ENCODE results near the gene GSDME. TPM values are rescaled to one million over a fixed set of nuclear protein-coding genes. Genes with fewer than 3 reads are reported as not detected.

The GSDME gene
- polyA plus RNA-seq, 4 donors: 4.0 to 118 (median 89.6) TPM

- FAIRE-seq (no peak), DNase-seq (peak in 1 of 2 donors; percentile 36)
- Histone ChIP-seq H3K4me1 (ENCODE audit: control insufficient read depth in 3 of 3, insufficient read depth in 2 of 3, low read depth in 1 of 3, low read length in 2 of 3) (peaks cover 0 to 22% (median 0%) of the 10 kb centered on the region in 3 donors), H3K4me3 (ENCODE audit: low read depth in 1 of 3, low read length in 3 of 3) (no peak overlapping the region), H3K27me3 (ENCODE audit: control insufficient read depth in 3 of 3, insufficient read depth in 3 of 3, low read length in 3 of 3) (no peaks in the 10 kb centered on the region), H3K27ac (ENCODE audit: low read depth in 1 of 3, low read length in 2 of 3) (no peak overlapping the region), H3K36me3 (ENCODE audit: control insufficient read depth in 3 of 3, insufficient read depth in 2 of 3, low read depth in 1 of 3, low read length in 3 of 3) (peaks cover 0 to 30% (median 0%) of the 10 kb centered on the region in 3 donors), H3K9me3 (ENCODE audit: control insufficient read depth in 2 of 2, insufficient read depth in 1 of 2, low read depth in 1 of 2, low read length in 1 of 2) (peaks cover 0 to 4% of the 10 kb centered on the region in 2 donors)
These were observed 11.9 kb downstream of the GSDME start for GRCh38 chr7:24745355-24745754.

DNA sequence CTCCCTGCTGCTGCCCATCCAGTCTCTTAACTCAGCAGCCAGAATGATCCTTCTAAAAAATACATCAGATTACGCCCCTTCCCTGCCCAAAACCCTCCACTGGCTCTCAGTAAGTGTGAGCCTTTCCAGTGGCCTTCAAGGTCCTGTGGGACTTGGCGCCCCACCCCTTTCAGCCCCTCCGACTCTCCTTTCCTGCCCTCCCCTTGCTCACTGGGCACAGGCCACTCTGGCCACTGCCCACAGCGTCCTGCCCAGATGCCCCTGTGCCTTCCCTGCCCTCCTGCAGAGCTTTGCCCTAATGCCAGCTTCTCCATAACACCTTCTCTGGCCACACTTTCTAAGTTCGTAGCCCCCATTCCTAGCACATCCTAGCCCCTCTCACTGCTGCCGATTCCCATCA is 13.8 kb downstream of the GSDME start:
- H3K36me3 ChIP-seq (ENCODE audit: control insufficient read depth in 3 of 3, insufficient read depth in 2 of 3, low read depth in 1 of 3, low read length in 3 of 3): peaks cover 0 to 27% (median 0%) of the 10 kb centered on the region in 3 donors
- WGBS, 3 donors: 91 to 93% (median 93%) methylated on average over 6 of the region's 6 CpGs
- DNase-seq: no peak
- no peaks in the 10 kb centered on the region for H3K9me3 ChIP-seq (ENCODE audit: control insufficient read depth in 2 of 2, insufficient read depth in 1 of 2, low read depth in 1 of 2, low read length in 1 of 2)
- no peak overlapping the region for H3K4me3 ChIP-seq (ENCODE audit: low read depth in 1 of 3, low read length in 3 of 3)
- no peak for FAIRE-seq
- peak overlapping the region in 1 of 3 donors; percentile 90 for H3K27ac ChIP-seq (ENCODE audit: low read depth in 1 of 3, low read length in 2 of 3)
- H3K27me3 ChIP-seq (ENCODE audit: control insufficient read depth in 3 of 3, insufficient read depth in 3 of 3, low read length in 3 of 3): no peaks in the 10 kb centered on the region
- peaks cover 0 to 16% (median 0%) of the 10 kb centered on the region in 3 donors for H3K4me1 ChIP-seq (ENCODE audit: control insufficient read depth in 3 of 3, insufficient read depth in 2 of 3, low read depth in 1 of 3, low read length in 2 of 3)

DNA sequence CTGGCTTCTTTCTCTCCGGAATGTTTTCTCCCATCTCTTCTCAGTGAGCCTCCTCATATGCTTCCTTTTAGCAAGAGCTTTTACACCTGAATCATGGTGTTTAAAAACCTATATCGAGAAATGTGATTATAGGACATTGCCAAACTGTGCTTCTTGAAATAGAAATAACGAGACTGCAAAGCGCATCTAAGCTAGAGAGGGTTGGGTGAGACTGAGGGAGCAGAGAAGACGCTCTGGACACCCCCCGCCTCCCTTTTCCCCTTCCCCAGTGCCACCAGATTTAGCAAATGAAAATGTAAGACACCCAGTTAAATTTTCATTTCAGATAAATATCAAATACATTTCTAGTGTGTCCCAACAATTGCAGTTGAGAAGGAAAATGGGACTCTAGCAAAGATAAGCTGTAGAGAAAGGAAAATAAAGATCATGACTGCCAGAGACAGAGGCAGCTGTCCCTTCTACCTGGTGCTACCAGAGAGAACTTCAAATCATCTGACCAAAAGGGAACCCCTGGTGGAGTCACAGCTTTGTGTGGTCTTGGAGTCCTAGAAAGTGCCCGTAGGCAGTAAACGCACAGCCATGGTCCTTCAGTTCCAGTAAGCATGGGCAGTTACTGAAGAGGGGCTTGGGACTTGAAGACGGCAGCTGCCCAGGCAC is 14.6 kb downstream of the GSDME start:
- no peaks in the 10 kb centered on the region for H3K27me3 ChIP-seq (ENCODE audit: control insufficient read depth in 3 of 3, insufficient read depth in 3 of 3, low read length in 3 of 3)
- peaks cover 0 to 16% (median 0%) of the 10 kb centered on the region in 3 donors for H3K4me1 ChIP-seq (ENCODE audit: control insufficient read depth in 3 of 3, insufficient read depth in 2 of 3, low read depth in 1 of 3, low read length in 2 of 3)
- WGBS, 3 donors: 93 to 96% (median 94%) methylated on average over 9 of the region's 9 CpGs
- no peaks in the 10 kb centered on the region for H3K9me3 ChIP-seq (ENCODE audit: control insufficient read depth in 2 of 2, insufficient read depth in 1 of 2, low read depth in 1 of 2, low read length in 1 of 2)
- FAIRE-seq: no peak
- no peak overlapping the region for H3K4me3 ChIP-seq (ENCODE audit: low read depth in 1 of 3, low read length in 3 of 3)
- H3K36me3 ChIP-seq (ENCODE audit: control insufficient read depth in 3 of 3, insufficient read depth in 2 of 3, low read depth in 1 of 3, low read length in 3 of 3): peaks cover 0 to 25% (median 0%) of the 10 kb centered on the region in 3 donors
- no peak for DNase-seq
- H3K27ac ChIP-seq (ENCODE audit: low read depth in 1 of 3, low read length in 2 of 3): peak overlapping the region in 2 of 3 donors; percentile 66 to 90

DNA sequence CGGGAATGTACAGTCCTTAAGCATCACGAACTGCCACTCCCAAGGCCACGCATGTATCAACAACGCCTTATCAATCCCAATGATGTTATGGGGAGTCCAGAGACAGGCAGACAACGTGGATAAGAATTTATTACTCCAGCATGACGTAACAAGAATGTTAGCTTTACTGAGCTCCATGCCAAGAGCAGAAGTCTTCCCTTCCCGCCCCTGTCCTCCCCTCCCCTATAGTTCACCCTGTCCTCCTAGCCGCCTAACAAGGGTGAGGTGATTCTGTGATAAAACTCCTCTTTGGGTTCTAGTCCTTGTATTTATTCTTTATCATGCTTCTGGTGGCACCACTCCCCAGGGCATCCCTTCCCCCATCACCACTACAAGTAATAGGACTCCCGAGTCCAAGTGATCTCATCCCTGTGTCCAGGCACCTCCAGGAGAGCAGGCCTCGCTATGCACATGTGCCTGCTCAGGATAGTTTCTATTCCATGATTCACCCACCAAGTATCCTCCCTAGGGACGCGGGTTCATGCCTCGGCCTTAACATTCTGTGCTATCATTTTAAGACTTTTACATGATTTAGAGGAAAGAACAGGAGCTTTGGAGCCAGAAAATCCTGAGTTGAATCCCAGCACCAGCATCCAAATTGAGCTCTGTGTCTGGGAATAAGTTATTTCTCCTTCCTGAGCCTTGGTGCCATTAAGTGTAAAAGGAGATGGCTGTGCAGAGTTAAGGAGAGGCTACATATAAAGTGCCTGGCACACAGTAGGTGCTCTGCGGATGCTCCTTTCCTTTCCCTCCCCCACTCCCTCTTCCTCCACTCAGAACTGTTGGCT is 15.4 kb downstream of the GSDME start:
- Histone ChIP-seq H3K4me3 (ENCODE audit: low read depth in 1 of 3, low read length in 3 of 3) (no peak overlapping the region), H3K27ac (ENCODE audit: low read depth in 1 of 3, low read length in 2 of 3) (peak overlapping the region in 2 of 3 donors; percentile 66 to 90), H3K9me3 (ENCODE audit: control insufficient read depth in 2 of 2, insufficient read depth in 1 of 2, low read depth in 1 of 2, low read length in 1 of 2) (no peaks in the 10 kb centered on the region), H3K4me1 (ENCODE audit: control insufficient read depth in 3 of 3, insufficient read depth in 2 of 3, low read depth in 1 of 3, low read length in 2 of 3) (peaks cover 0 to 16% (median 0%) of the 10 kb centered on the region in 3 donors), H3K36me3 (ENCODE audit: control insufficient read depth in 3 of 3, insufficient read depth in 2 of 3, low read depth in 1 of 3, low read length in 3 of 3) (peaks cover 0 to 22% (median 0%) of the 10 kb centered on the region in 3 donors), H3K27me3 (ENCODE audit: control insufficient read depth in 3 of 3, insufficient read depth in 3 of 3, low read length in 3 of 3) (no peaks in the 10 kb centered on the region)
- FAIRE-seq (no peak), DNase-seq (peak; percentile 87 to 96)
- WGBS, 3 donors: 37 to 72% (median 54%) methylated on average over 14 of the region's 14 CpGs

GRCh38 chr7:24740871-24741270 is 16.4 kb downstream of the GSDME start:
- Histone ChIP-seq H3K4me3 (ENCODE audit: low read depth in 1 of 3, low read length in 3 of 3) (no peak overlapping the region), H3K4me1 (ENCODE audit: control insufficient read depth in 3 of 3, insufficient read depth in 2 of 3, low read depth in 1 of 3, low read length in 2 of 3) (peaks cover 0 to 15% (median 0%) of the 10 kb centered on the region in 3 donors), H3K27ac (ENCODE audit: low read depth in 1 of 3, low read length in 2 of 3) (peak overlapping the region in 2 of 3 donors; percentile 54 to 90), H3K9me3 (ENCODE audit: control insufficient read depth in 2 of 2, insufficient read depth in 1 of 2, low read depth in 1 of 2, low read length in 1 of 2) (no peaks in the 10 kb centered on the region), H3K27me3 (ENCODE audit: control insufficient read depth in 3 of 3, insufficient read depth in 3 of 3, low read length in 3 of 3) (no peaks in the 10 kb centered on the region), H3K36me3 (ENCODE audit: control insufficient read depth in 3 of 3, insufficient read depth in 2 of 3, low read depth in 1 of 3, low read length in 3 of 3) (peaks cover 0 to 18% (median 0%) of the 10 kb centered on the region in 3 donors)
- DNase-seq: peak; percentile 50 to 78
- WGBS, 3 donors: 25 to 76% (median 41%) methylated on average over 9 of the region's 9 CpGs
- no peak for FAIRE-seq

- WGBS, 3 donors: 19 to 55% (median 27%) methylated on average over 1 of the region's 1 CpG
- Histone ChIP-seq H3K27ac (ENCODE audit: low read depth in 1 of 3, low read length in 2 of 3) (peak overlapping the region in 1 of 3 donors; percentile 29), H3K4me3 (ENCODE audit: low read depth in 1 of 3, low read length in 3 of 3) (no peak overlapping the region), H3K9me3 (ENCODE audit: control insufficient read depth in 2 of 2, insufficient read depth in 1 of 2, low read depth in 1 of 2, low read length in 1 of 2) (no peaks in the 10 kb centered on the region), H3K27me3 (ENCODE audit: control insufficient read depth in 3 of 3, insufficient read depth in 3 of 3, low read length in 3 of 3) (no peaks in the 10 kb centered on the region), H3K36me3 (ENCODE audit: control insufficient read depth in 3 of 3, insufficient read depth in 2 of 3, low read depth in 1 of 3, low read length in 3 of 3) (peaks cover 0 to 10% (median 0%) of the 10 kb centered on the region in 3 donors), H3K4me1 (ENCODE audit: control insufficient read depth in 3 of 3, insufficient read depth in 2 of 3, low read depth in 1 of 3, low read length in 2 of 3) (peaks cover 0 to 14% (median 0%) of the 10 kb centered on the region in 3 donors)
- no peak for FAIRE-seq
- DNase-seq: peak; percentile 22 to 65
These were observed 18.0 kb downstream of the GSDME start for GRCh38 chr7:24739306-24739705.

DNA sequence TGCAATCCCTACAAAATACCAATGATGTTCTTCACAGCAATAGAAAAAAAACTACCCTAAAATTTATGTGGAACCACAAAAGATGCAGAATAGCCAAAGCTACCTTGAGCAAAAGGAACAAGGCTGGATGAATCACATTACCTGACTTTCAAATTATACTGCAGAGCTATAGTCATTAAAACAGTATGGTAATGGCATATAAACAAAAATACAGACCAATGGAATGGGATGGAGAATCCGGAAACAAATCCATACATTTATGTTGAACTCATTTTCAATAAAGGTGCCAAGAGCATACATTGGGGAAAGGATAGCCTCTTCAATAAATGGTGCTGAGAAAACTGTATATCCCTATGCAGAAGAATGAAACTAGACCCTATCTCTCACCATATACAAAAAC is 18.7 kb downstream of the GSDME start:
- Histone ChIP-seq H3K4me3 (ENCODE audit: low read depth in 1 of 3, low read length in 3 of 3) (no peak overlapping the region), H3K9me3 (ENCODE audit: control insufficient read depth in 2 of 2, insufficient read depth in 1 of 2, low read depth in 1 of 2, low read length in 1 of 2) (no peaks in the 10 kb centered on the region), H3K27ac (ENCODE audit: low read depth in 1 of 3, low read length in 2 of 3) (peak overlapping the region in 1 of 3 donors; percentile 29), H3K4me1 (ENCODE audit: control insufficient read depth in 3 of 3, insufficient read depth in 2 of 3, low read depth in 1 of 3, low read length in 2 of 3) (peaks cover 0 to 20% (median 0%) of the 10 kb centered on the region in 3 donors), H3K36me3 (ENCODE audit: control insufficient read depth in 3 of 3, insufficient read depth in 2 of 3, low read depth in 1 of 3, low read length in 3 of 3) (peaks cover 0 to 12% (median 0%) of the 10 kb centered on the region in 3 donors), H3K27me3 (ENCODE audit: control insufficient read depth in 3 of 3, insufficient read depth in 3 of 3, low read length in 3 of 3) (no peaks in the 10 kb centered on the region)
- FAIRE-seq (no peak), DNase-seq (no peak)
- 89 to 94% (median 91%) methylated on average over 1 of the region's 1 CpG for WGBS, 3 donors

DNA sequence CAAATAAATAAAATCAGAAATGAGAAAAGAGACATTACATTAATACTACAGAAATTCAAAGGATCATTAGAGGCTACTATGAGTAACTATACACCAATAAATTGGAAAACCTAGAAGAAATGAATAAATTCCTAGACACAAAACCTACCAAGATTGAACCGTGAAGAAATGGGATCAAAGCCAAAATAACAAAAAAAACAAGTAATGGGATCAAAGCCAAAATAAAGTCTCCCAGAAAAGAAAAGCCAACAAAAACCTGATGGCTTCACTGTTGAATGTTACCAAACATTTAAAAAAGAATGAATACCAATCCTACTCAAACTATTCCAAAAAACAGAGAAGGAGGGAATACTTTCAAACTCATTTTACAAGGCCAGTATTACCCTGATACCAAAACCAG is 20.0 kb downstream of the GSDME start:
- peaks cover 0 to 23% (median 0%) of the 10 kb centered on the region in 3 donors for H3K4me1 ChIP-seq (ENCODE audit: control insufficient read depth in 3 of 3, insufficient read depth in 2 of 3, low read depth in 1 of 3, low read length in 2 of 3)
- H3K4me3 ChIP-seq (ENCODE audit: low read depth in 1 of 3, low read length in 3 of 3): no peak overlapping the region
- H3K27ac ChIP-seq (ENCODE audit: low read depth in 1 of 3, low read length in 2 of 3): no peak overlapping the region
- H3K9me3 ChIP-seq (ENCODE audit: control insufficient read depth in 2 of 2, insufficient read depth in 1 of 2, low read depth in 1 of 2, low read length in 1 of 2): peaks cover 0 to 7% of the 10 kb centered on the region in 2 donors
- no peak for FAIRE-seq
- DNase-seq: no peak
- no peaks in the 10 kb centered on the region for H3K27me3 ChIP-seq (ENCODE audit: control insufficient read depth in 3 of 3, insufficient read depth in 3 of 3, low read length in 3 of 3)
- H3K36me3 ChIP-seq (ENCODE audit: control insufficient read depth in 3 of 3, insufficient read depth in 2 of 3, low read depth in 1 of 3, low read length in 3 of 3): peaks cover 0 to 15% (median 0%) of the 10 kb centered on the region in 3 donors
- WGBS, 3 donors: 28 to 43% (median 43%) methylated on average over 1 of the region's 1 CpG

All from small intestine (tissue), 7 donors.